ENCODE data around the gene ZNF700. TPM values are rescaled to one million over a fixed set of nuclear protein-coding genes. Genes with fewer than 3 reads are reported as not detected.

ZNF700 gene
- total and polyA plus RNA-seq, 7 experiments from 2014 or later: 2.3 to 26.4 (median 18.7) TPM

GRCh38 chr19:11963566-11964355 lies 38.9 kb downstream of the ZNF700 start:
- Histone ChIP-seq H3K27me3 (ENCODE audit: control insufficient read depth in 2 of 2, insufficient read depth in 2 of 2, low read length in 2 of 2) (no peaks in the 10 kb centered on the region), H3K4me3 (ENCODE audit: low read length) (peak overlapping the region; percentile 90), H3K4me1 (ENCODE audit: control insufficient read depth in 2 of 2, insufficient read depth in 2 of 2, low read length in 2 of 2) (peaks cover 8 to 10% of the 10 kb centered on the region in 2 donors), H3K27ac (ENCODE audit: low read depth, low read length) (peak overlapping the region; percentile 88), H3K9me3 (ENCODE audit: control insufficient read depth in 2 of 3, low read length in 3 of 3) (no peaks in the 10 kb centered on the region), H3K36me3 (ENCODE audit: control insufficient read depth in 2 of 3, insufficient read depth in 3 of 3, low read length in 3 of 3) (no peaks in the 10 kb centered on the region)
- ATAC-seq (peak; percentile 62), DNase-seq (peak; percentile 52 to 79 (median 71))
- intact Hi-C loops (cut with micrococcal nuclease): loop anchor here (1.0 to 2.0 kb wide), 8 partner anchors 24 to 178 kb away; partner anchors contain the start of gene ZNF491 (in 1 of the 2)
- H3K27ac Mint-ChIP-seq: peak overlapping the region; percentile 80 to 97 (median 94)
- H3K36me3 Mint-ChIP-seq: peaks cover 9 to 21% (median 15%) of the 10 kb centered on the region in 5 donors
- peaks cover 0 to 17% (median 0%) of the 10 kb centered on the region in 11 donors for H3K9me3 Mint-ChIP-seq
- CTCF ChIA-PET: interaction anchor here (0.6 to 5.5 kb wide), 11 partner anchors 8 to 264 kb away, joined by 3 to 66 read pairs (median 3); partner anchors contain the start of gene ZNF20
- peak overlapping the region; percentile 87 to 99 (median 94) for H3K4me3 Mint-ChIP-seq
- no peaks in the 10 kb centered on the region for H3K27me3 Mint-ChIP-seq
- POLR2A ChIA-PET: interaction anchor here (0.5 to 2.4 kb wide), 8 partner anchors 17 to 228 kb away, joined by 3 to 33 read pairs (median 6); partner anchors contain the start of genes ZNF491 and ZNF700
- H3K4me1 Mint-ChIP-seq: peaks cover 21 to 34% (median 27%) of the 10 kb centered on the region in 7 donors

GRCh38 chr19:11964496-11964857 lies 39.6 kb downstream of the ZNF700 start:
- Histone ChIP-seq H3K27me3 (ENCODE audit: control insufficient read depth in 2 of 2, insufficient read depth in 2 of 2, low read length in 2 of 2) (no peaks in the 10 kb centered on the region), H3K4me1 (ENCODE audit: control insufficient read depth in 2 of 2, insufficient read depth in 2 of 2, low read length in 2 of 2) (peaks cover 8 to 10% of the 10 kb centered on the region in 2 donors), H3K4me3 (ENCODE audit: low read length) (peak overlapping the region; percentile 90), H3K27ac (ENCODE audit: low read depth, low read length) (peak overlapping the region; percentile 88), H3K36me3 (ENCODE audit: control insufficient read depth in 2 of 3, insufficient read depth in 3 of 3, low read length in 3 of 3) (no peaks in the 10 kb centered on the region), H3K9me3 (ENCODE audit: control insufficient read depth in 2 of 3, low read length in 3 of 3) (no peaks in the 10 kb centered on the region)
- peak overlapping the region; percentile 89 to 97 (median 94) for H3K27ac Mint-ChIP-seq
- intact Hi-C loops (cut with micrococcal nuclease): loop anchor here (1.0 to 2.0 kb wide), 8 partner anchors 23 to 177 kb away; partner anchors contain the start of gene ZNF491 (in 1 of the 2)
- H3K4me3 Mint-ChIP-seq: peak overlapping the region; percentile 87 to 99 (median 94)
- no peak for DNase-seq
- ChIA-PET POLR2A (interaction anchor here (0.6 to 2.4 kb wide), 13 partner anchors 16 to 586 kb away, joined by 3 to 33 read pairs (median 4); partner anchors contain the start of genes ZNF20, ZNF491, ZNF563 and ZNF564), CTCF (interaction anchor here (0.8 to 5.5 kb wide), 8 partner anchors 9 to 177 kb away, joined by 3 to 66 read pairs (median 6); partner anchors contain the start of gene ZNF20)
- no peaks in the 10 kb centered on the region for H3K27me3 Mint-ChIP-seq
- peaks cover 0 to 15% (median 0%) of the 10 kb centered on the region in 11 donors for H3K9me3 Mint-ChIP-seq
- H3K4me1 Mint-ChIP-seq: peaks cover 21 to 34% (median 27%) of the 10 kb centered on the region in 7 donors
- no peak for ATAC-seq
- peaks cover 8 to 21% (median 16%) of the 10 kb centered on the region in 5 donors for H3K36me3 Mint-ChIP-seq

GRCh38 chr19:11964858-11965645 lies 40.1 kb downstream of the ZNF700 start, which contains the start of gene ZNF763:
TSS of gene ZNF763 (plus strand) at chr19:11965040. CDS start at chr19:11965209, 169 bp downstream.
- ATAC-seq (peak; percentile 95), DNase-seq (peak; percentile 70 to 86 (median 83))
- H3K4me1 ChIP-seq (ENCODE audit: control insufficient read depth in 2 of 2, insufficient read depth in 2 of 2, low read length in 2 of 2): peaks cover 8 to 10% of the 10 kb centered on the region in 2 donors
- no peaks in the 10 kb centered on the region for H3K36me3 ChIP-seq (ENCODE audit: control insufficient read depth in 2 of 3, insufficient read depth in 3 of 3, low read length in 3 of 3)
- no peaks in the 10 kb centered on the region for H3K9me3 ChIP-seq (ENCODE audit: control insufficient read depth in 2 of 3, low read length in 3 of 3)
- Mint-ChIP-seq H3K9me3 (peaks cover 0 to 14% (median 0%) of the 10 kb centered on the region in 11 donors), H3K4me1 (peaks cover 21 to 34% (median 27%) of the 10 kb centered on the region in 7 donors), H3K27me3 (no peaks in the 10 kb centered on the region), H3K36me3 (peaks cover 4 to 23% (median 20%) of the 10 kb centered on the region in 5 donors), H3K4me3 (peak within 1 kb of the TSS; percentile 87 to 99 (median 94)), H3K27ac (peak within 1 kb of the TSS; percentile 89 to 97 (median 94))
- H3K27ac ChIP-seq (ENCODE audit: low read depth, low read length): peak within 1 kb of the TSS; percentile 88
- peak within 1 kb of the TSS; percentile 90 for H3K4me3 ChIP-seq (ENCODE audit: low read length)
- intact Hi-C loops (cut with micrococcal nuclease): loop anchor here (1.0 to 2.0 kb wide), 8 partner anchors 22 to 176 kb away; partner anchors contain the start of gene ZNF491 (in 1 of the 2)
- CTCF ChIA-PET: interaction anchor here (0.7 to 5.5 kb wide), 5 partner anchors 23 to 470 kb away, joined by 3 to 66 read pairs (median 5); partner anchors contain the start of gene ZNF20
- POLR2A ChIA-PET: interaction anchor here (0.6 to 2.4 kb wide), 14 partner anchors 16 to 985 kb away, joined by 3 to 33 read pairs (median 4); partner anchors contain the start of genes ZNF20, ZNF491, ZNF563 and ZNF564
- H3K27me3 ChIP-seq (ENCODE audit: control insufficient read depth in 2 of 2, insufficient read depth in 2 of 2, low read length in 2 of 2): no peaks in the 10 kb centered on the region

GRCh38 chr19:11970174-11970573 lies 45.3 kb downstream of the ZNF700 start:
- no peaks in the 10 kb centered on the region for H3K27me3 Mint-ChIP-seq
- DNase-seq (no peak), ATAC-seq (no peak)
- H3K4me3 ChIP-seq (ENCODE audit: low read length): no peak overlapping the region
- ChIA-PET POLR2A (no interaction called here), CTCF (no interaction called here)
- H3K4me1 ChIP-seq (ENCODE audit: control insufficient read depth in 2 of 2, insufficient read depth in 2 of 2, low read length in 2 of 2): no peaks in the 10 kb centered on the region
- H3K4me1 Mint-ChIP-seq: peaks cover 7 to 17% (median 13%) of the 10 kb centered on the region in 7 donors
- H3K27ac Mint-ChIP-seq: no peak overlapping the region
- H3K36me3 ChIP-seq (ENCODE audit: control insufficient read depth in 2 of 3, insufficient read depth in 3 of 3, low read length in 3 of 3): no peaks in the 10 kb centered on the region
- no peak overlapping the region for H3K4me3 Mint-ChIP-seq
- H3K36me3 Mint-ChIP-seq: peaks cover 0 to 42% (median 38%) of the 10 kb centered on the region in 5 donors
- no peaks in the 10 kb centered on the region for H3K9me3 ChIP-seq (ENCODE audit: control insufficient read depth in 2 of 3, low read length in 3 of 3)
- no peaks in the 10 kb centered on the region for H3K27me3 ChIP-seq (ENCODE audit: control insufficient read depth in 2 of 2, insufficient read depth in 2 of 2, low read length in 2 of 2)
- peaks cover 3 to 31% (median 12%) of the 10 kb centered on the region in 11 donors for H3K9me3 Mint-ChIP-seq
- no peak overlapping the region for H3K27ac ChIP-seq (ENCODE audit: low read depth, low read length)
- intact Hi-C loops (cut with micrococcal nuclease): no loop called here

- DNase-seq: no peak
- CTCF ChIA-PET: no interaction called here
These were observed 46.1 kb downstream of the ZNF700 start for GRCh38 chr19:11971041-11971440.

More at GRCh38 chr19:11971041-11971440, 46.1 kb downstream of the ZNF700 start:
- Mint-ChIP-seq H3K4me3 (no peak overlapping the region), H3K36me3 (peaks cover 0 to 48% (median 44%) of the 10 kb centered on the region in 5 donors), H3K9me3 (peaks cover 3 to 32% (median 19%) of the 10 kb centered on the region in 11 donors), H3K27ac (no peak overlapping the region), H3K4me1 (peaks cover 0 to 10% (median 6%) of the 10 kb centered on the region in 7 donors), H3K27me3 (no peaks in the 10 kb centered on the region)
- no peaks in the 10 kb centered on the region for H3K4me1 ChIP-seq (ENCODE audit: control insufficient read depth in 2 of 2, insufficient read depth in 2 of 2, low read length in 2 of 2)
- no peaks in the 10 kb centered on the region for H3K36me3 ChIP-seq (ENCODE audit: control insufficient read depth in 2 of 3, insufficient read depth in 3 of 3, low read length in 3 of 3)
- POLR2A ChIA-PET: interaction anchor here (0.6 kb wide), 1 partner anchor 159 kb away, joined by 4 read pairs; no protein-coding TSS in a partner anchor
- H3K4me3 ChIP-seq (ENCODE audit: low read length): no peak overlapping the region
- H3K27me3 ChIP-seq (ENCODE audit: control insufficient read depth in 2 of 2, insufficient read depth in 2 of 2, low read length in 2 of 2): no peaks in the 10 kb centered on the region
- H3K9me3 ChIP-seq (ENCODE audit: control insufficient read depth in 2 of 3, low read length in 3 of 3): no peaks in the 10 kb centered on the region
- no peak for ATAC-seq
- no peak overlapping the region for H3K27ac ChIP-seq (ENCODE audit: low read depth, low read length)
- intact Hi-C loops (cut with micrococcal nuclease): no loop called here
